HuH-7.5 (cell line): ENCODE measurements around the gene CLMN.

Experiments
- DNase-seq: peaks from one replicate; pipeline ENCODE4 v3.0.0; 2011; ENCODE audit warnings: low spot score

CLMN gene

GRCh38 chr14:95319312-95320077, at the start of gene CLMN:
Gene CLMN, minus strand, starts transcription at chr14:95319908. Its CDS starts 116 bp downstream, at chr14:95319792.
- no peak for DNase-seq

DNA sequence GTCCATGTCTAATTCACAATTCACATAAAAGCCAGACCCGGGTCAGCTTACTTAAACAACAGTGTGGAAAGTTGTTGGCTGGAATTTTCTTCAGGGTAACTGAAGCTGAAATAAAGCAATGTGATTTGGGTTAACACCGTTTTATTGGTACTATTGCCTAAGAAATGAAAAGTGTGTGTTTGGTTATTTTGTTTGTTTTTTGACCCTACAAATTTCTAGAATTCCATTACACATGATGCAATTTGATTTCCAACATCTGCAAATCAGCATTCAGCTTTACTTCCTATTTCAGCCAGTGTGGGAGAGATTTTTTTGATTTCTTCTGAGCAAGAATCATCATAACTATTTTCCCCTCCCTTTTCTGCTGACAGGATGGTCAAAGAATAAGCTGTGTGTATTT, 45.7 kb upstream of the CLMN start:
- DNase-seq, result no peak

- DNase-seq, result no peak
Measured at GRCh38 chr14:95364481-95365209, 44.9 kb upstream of the CLMN start.

- DNase-seq, result no peak
Measured at GRCh38 chr14:95363468-95363954, 43.8 kb upstream of the CLMN start.

DNA sequence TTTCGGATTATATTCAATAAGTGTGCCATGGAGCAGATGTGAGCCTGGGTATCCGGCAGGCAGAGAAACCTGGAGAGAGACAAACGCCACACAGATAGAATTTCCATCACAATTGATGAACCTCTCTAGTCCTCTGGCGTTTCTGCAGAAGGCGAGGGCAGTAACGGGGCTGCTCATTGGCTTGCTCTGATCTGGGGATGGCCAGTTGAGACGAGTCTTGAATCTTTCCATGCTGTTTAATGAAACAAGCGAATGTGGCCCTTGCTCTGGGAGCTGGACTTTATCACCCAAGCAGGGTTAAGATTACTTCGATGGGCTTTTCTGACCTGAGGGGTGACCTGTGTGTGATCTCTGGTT, 42.4 kb upstream of the CLMN start:
- DNase-seq, result no peak

GRCh38 chr14:95361373-95362137, 41.8 kb upstream of the CLMN start:
- no peak for DNase-seq

GRCh38 chr14:95360828-95361227, 41.1 kb upstream of the CLMN start:
- DNase-seq, result no peak

DNA sequence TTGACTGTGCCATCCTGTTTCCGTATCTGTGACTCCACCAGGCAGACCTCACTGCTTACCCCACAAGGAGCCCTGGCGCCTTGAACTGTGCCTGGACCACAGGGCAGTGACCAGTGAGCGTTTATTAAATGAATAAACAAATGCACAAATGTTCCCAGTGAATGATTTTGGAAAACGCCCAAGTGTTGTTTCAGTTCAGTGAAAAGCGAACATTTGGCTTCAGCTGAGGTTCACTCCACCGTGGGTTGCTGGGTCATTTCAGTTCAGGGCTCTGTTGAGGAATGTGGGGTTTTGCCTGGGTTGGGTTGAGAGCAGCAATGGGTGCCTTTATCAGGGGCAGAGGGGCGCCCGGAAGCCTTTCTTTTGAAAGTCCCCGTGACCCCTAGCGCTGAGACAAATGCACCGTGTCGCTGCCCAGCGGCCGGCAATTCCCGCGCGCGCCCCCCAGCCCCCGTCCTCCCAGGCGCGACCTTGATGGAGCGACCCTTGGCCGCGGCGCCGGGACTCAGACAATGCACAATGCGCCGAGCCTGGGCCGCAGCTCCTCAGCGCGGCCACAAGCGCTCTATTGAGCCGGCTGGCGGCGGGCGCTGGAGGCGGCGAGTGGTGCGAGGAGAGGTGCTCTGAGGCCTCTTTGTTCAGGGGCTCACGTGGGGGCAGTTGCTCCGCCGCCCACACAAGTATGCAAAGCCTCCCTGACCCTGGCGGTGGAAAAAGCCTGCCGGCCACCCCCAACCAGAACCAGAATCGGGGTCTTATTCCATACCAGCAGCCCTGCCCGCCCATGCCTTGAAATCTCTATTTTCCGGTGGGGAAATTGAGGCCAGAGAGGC, 40.5 kb upstream of the CLMN start:
- no peak for DNase-seq

GRCh38 chr14:95356245-95356869, 36.6 kb upstream of the CLMN start:
- DNase-seq, result no peak

GRCh38 chr14:95355422-95355821, 35.7 kb upstream of the CLMN start:
- DNase-seq, result no peak

DNA sequence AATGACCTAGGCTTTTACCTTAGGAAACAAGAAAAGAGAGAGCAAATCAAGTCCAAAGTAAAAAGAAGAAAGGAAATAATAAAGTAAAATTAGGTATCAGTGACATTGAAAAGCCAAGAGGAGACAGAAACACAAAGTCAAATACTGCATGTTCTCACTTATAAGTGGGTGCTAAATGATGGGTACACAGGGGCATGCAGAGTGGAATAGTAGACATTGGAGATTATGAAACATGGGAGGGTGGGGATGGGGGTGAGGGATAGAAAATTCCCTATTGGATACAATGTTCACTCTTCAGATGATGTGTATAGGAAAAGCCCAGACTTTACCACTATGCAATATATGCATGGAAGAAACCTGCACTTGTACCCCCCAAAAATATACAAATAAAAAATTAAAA, 35.1 kb upstream of the CLMN start:
- no peak for DNase-seq

DNA sequence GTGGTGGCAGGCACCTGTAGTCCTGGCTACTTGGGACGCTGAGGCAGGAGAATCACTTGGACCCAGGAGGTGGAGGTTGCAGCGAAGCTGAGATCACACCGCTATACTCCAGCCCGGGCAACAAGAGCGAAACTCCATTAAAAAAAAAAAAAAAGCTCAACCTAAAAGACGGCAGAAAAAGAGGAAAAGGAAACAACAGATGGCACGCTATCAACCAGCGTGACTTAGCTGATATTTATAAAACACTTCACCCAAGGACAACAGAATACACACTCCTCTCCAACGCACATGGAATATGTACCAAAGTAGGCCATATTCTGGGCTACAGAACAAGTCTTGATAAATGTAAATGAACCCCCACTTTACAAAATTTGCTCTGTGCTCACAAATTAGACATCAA, 34.0 kb upstream of the CLMN start:
- DNase-seq, result no peak

DNA sequence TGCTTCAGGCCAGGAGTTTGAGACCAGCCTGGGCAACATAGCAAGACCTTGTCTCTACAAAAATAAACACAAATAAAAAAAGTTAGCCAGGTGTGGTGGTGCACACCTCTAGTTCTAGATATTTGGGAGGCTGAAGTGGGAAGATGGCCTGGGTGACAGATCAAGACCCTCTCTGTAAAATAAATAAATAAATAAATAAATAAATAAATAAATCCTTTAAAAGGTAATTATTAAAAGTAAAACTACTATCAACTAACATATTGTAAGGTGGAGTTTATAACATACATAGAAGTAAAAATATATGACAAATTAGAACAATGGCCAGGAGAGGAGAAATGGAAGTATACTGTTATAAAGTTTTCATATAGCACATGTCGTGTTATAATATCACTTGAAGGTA, 33.3 kb upstream of the CLMN start:
- no peak for DNase-seq

GRCh38 chr14:95352481-95352880, 32.8 kb upstream of the CLMN start:
- no peak for DNase-seq

GRCh38 chr14:95349241-95349640, 29.5 kb upstream of the CLMN start:
- no peak for DNase-seq

GRCh38 chr14:95348395-95349080, 28.8 kb upstream of the CLMN start:
- no peak for DNase-seq

- DNase-seq, result no peak
Measured at GRCh38 chr14:95346820-95347219, 27.1 kb upstream of the CLMN start.

DNA sequence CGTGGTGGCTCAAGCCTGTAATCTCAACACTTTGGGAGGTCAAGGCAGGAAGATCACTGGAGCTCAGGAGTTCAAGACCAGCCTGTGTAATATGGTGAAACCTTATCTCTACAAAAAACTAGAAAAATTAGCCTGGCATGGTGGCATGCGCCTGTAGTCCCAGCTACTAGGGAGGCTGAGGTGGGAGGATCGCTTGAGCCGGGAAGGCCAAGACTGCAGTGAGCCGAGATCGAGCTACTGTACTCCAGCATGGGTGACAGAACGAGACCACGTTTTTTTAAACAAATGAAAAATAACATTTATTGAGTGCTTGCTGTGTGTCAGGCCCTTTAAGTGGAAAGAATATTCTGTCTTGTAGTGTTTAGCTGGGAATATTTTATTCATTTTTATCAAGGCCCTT, 26.6 kb upstream of the CLMN start:
- no peak for DNase-seq

- no peak for DNase-seq
Measured at GRCh38 chr14:95345032-95345431, 25.3 kb upstream of the CLMN start.

DNA sequence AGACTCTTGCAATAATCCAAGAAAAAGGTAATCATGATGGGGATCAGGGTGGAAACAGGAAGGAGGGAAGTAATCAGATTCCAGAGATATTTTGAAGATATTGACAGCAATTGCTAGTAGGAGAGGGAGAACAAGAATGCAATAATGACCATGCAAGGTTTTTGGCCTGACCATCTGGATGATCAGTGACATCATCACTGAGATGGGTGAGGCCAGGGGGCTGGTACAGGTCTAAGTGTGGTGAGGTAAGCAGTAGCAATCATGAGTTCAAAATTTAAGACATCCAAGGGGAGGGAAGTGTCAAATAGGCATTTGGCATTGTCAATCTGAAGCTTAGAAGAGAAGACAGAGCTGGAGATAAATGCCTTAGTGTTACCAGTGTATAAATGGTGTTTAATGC, 24.8 kb upstream of the CLMN start:
- DNase-seq, result no peak

DNA sequence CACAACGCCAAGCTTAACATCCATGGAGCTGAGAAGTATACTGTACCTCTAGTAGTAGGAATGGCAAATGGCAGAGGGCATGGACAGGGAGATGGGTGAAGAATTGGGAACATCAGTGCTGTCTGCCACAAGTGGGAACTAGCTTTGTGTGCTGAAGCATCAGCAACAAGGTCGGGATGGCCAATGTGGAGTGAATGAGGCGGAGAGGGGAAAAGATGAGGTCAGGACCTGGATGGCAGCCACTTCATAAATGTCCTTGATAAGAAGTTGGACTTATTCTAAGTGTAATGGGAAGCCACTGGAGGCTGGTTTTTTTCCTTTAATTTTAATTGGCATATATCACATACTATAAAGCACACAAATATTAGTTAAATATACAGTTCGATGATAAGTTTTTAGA, 21.9 kb upstream of the CLMN start:
- DNase-seq, result no peak
